Ramos (cell line): Measurements from ENCODE around the gene IQSEC3.
"Not testable (repeated sequence)": the region's sequence is repeated elsewhere in the genome, so short reads cannot be mapped to it uniquely, and the experiment has no call there.

Source experiments
- in situ Hi-C: fragments of 300-500 bp; cut with MboI; formaldehyde crosslinking; loops from one replicate; pipeline ENCODE4 v1.14.3; 2022; ENCODE audit warnings: low sequenced_read_pairs; ENCODE audit not compliant: unreplicated experiment

IQSEC3 gene

GRCh38 chr12:210277-211141, 143.9 kb downstream of the IQSEC3 start:
- in situ Hi-C loops: no loop called here

GRCh38 chr12:211142-211465, 144.5 kb downstream of the IQSEC3 start:
- in situ Hi-C loops: no loop called here

GRCh38 chr12:211639-212414, 145.3 kb downstream of the IQSEC3 start:
- in situ Hi-C loops: no loop called here

- in situ Hi-C loops: no loop called here
Measured at GRCh38 chr12:212415-212714, 145.8 kb downstream of the IQSEC3 start.

GRCh38 chr12:212715-213526, 146.4 kb downstream of the IQSEC3 start:
- in situ Hi-C loops: no loop called here

GRCh38 chr12:213527-213932, 147.0 kb downstream of the IQSEC3 start:
- in situ Hi-C loops: no loop called here

- in situ Hi-C loops: no loop called here
Measured at GRCh38 chr12:214003-214741, 147.6 kb downstream of the IQSEC3 start, which contains the start of gene SLC6A12. Gene SLC6A12, minus strand, starts transcription at chr12:214157. Its CDS starts 4,171 bp downstream, at chr12:209986.

- in situ Hi-C loops: no loop called here
Measured at GRCh38 chr12:215116-215515, 148.5 kb downstream of the IQSEC3 start.

- in situ Hi-C loops: not testable (repeated sequence)
Measured at GRCh38 chr12:217029-217428, 150.5 kb downstream of the IQSEC3 start.

- in situ Hi-C loops: no loop called here
Measured at GRCh38 chr12:218221-218620, 151.7 kb downstream of the IQSEC3 start.

GRCh38 chr12:218728-219590, 152.4 kb downstream of the IQSEC3 start:
- in situ Hi-C loops: no loop called here

- in situ Hi-C loops: no loop called here
Measured at GRCh38 chr12:219891-220352, 153.4 kb downstream of the IQSEC3 start.

- in situ Hi-C loops: no loop called here
Measured at GRCh38 chr12:220491-220890, 153.9 kb downstream of the IQSEC3 start.

GRCh38 chr12:220946-221550, 154.5 kb downstream of the IQSEC3 start:
- in situ Hi-C loops: no loop called here

- in situ Hi-C loops: no loop called here
Measured at GRCh38 chr12:221736-222135, 155.2 kb downstream of the IQSEC3 start.

GRCh38 chr12:223841-224240, 157.3 kb downstream of the IQSEC3 start:
- in situ Hi-C loops: no loop called here

- in situ Hi-C loops: no loop called here
Measured at GRCh38 chr12:224330-224729, 157.8 kb downstream of the IQSEC3 start.

- in situ Hi-C loops: no loop called here
Measured at GRCh38 chr12:225012-225411, 158.4 kb downstream of the IQSEC3 start.

- in situ Hi-C loops: no loop called here
Measured at GRCh38 chr12:226401-226800, 159.8 kb downstream of the IQSEC3 start.
